Liver (tissue), 9 donors: ENCODE measurements around the gene MYO16. TPM values are rescaled to one million over a fixed set of nuclear protein-coding genes. Genes with fewer than 3 reads are reported as not detected.

Experiments used
- DNase-seq: peaks from one replicate; pipeline ENCODE4 v3.0.0-alpha.2; 2017; ENCODE audit warnings: low spot score
- H3K27ac ChIP-seq, 2 donors: one replicate each; pipeline ENCODE4 v1.7.0; 2013; ENCODE audit warnings: inconsistent platforms in 2 of 2, low read length in 2 of 2, control low read depth in 1 of 2, low read depth in 1 of 2, mild to moderate bottlenecking in 1 of 2
- H3K27me3 ChIP-seq, 4 donors: one replicate each; pipeline versions ENCODE4 v1.6.1 to v1.7.0; 2013; ENCODE audit warnings: low read length in 3 of 4, inconsistent platforms in 1 of 4, mild to moderate bottlenecking in 1 of 4, moderate library complexity in 1 of 4; ENCODE audit not compliant: control insufficient read depth in 4 of 4, insufficient read depth in 4 of 4
- H3K36me3 ChIP-seq, 4 donors: one replicate each; pipeline versions ENCODE4 v1.6.1 to v1.7.0; 2013; ENCODE audit warnings: low read length in 3 of 4, mild to moderate bottlenecking in 3 of 4, low read depth in 1 of 4, moderate library complexity in 1 of 4; ENCODE audit not compliant: control insufficient read depth in 4 of 4, insufficient read depth in 3 of 4
- H3K4me1 ChIP-seq, 4 donors: one replicate each; pipeline versions ENCODE4 v1.6.1 to v1.7.0; 2013; ENCODE audit warnings: low read length in 3 of 4, mild to moderate bottlenecking in 3 of 4, moderate library complexity in 1 of 4; ENCODE audit not compliant: control insufficient read depth in 4 of 4, insufficient read depth in 4 of 4
- H3K4me3 ChIP-seq, 3 donors: one replicate each; pipeline versions ENCODE4 v1.6.1 to v1.7.0; 2013; ENCODE audit warnings: low read length in 3 of 3, control low read depth in 1 of 3, low read depth in 1 of 3, mild to moderate bottlenecking in 1 of 3
- H3K9ac ChIP-seq, 2 donors: one replicate each; pipeline ENCODE4 v1.7.0; 2013; ENCODE audit warnings: low read length in 2 of 2, mild to moderate bottlenecking in 2 of 2, moderate library complexity in 2 of 2, control low read depth in 1 of 2, low read depth in 1 of 2
- H3K9me3 ChIP-seq, 4 donors: one replicate each; pipeline versions ENCODE4 v1.6.1 to v1.7.0; 2013; ENCODE audit warnings: low read length in 3 of 4; ENCODE audit not compliant: control insufficient read depth in 4 of 4
- ATF3 ChIP-seq: IDR thresholded peaks from 2 replicates; pipeline ENCODE4 v1.6.1; 2016; ENCODE audit warnings: antibody characterized with exemption
- CTCF ChIP-seq: fragments of 150-350 bp; IDR thresholded peaks from 2 replicates; pipeline ENCODE4 v1.5.1; 2017; ENCODE audit warnings: improper control_type of control experiment, low read depth, low read length; ENCODE audit not compliant: missing input control
- EGR1 ChIP-seq, 2 donors: IDR thresholded peaks; 2 replicates each; pipeline ENCODE4 v1.6.1; 2016 to 2018; ENCODE audit warnings: antibody characterized with exemption in 2 of 2, low read depth in 2 of 2
- FOXA2 ChIP-seq: IDR thresholded peaks from 2 replicates; pipeline ENCODE4 v1.6.1; 2016; ENCODE audit warnings: antibody characterized with exemption
- HNF4G ChIP-seq: IDR thresholded peaks from 2 replicates; pipeline ENCODE4 v1.6.1; 2016; ENCODE audit warnings: antibody characterized with exemption
- JUND ChIP-seq, 2 donors: IDR thresholded peaks; 2 replicates each; pipeline ENCODE4 v1.6.1; 2016; ENCODE audit warnings: antibody characterized with exemption in 2 of 2
- RAD21 ChIP-seq, 2 donors: IDR thresholded peaks; 2 replicates each; pipeline ENCODE4 v1.6.1; 2016; ENCODE audit warnings: antibody characterized with exemption in 2 of 2, mild to moderate bottlenecking in 2 of 2
- RXRA ChIP-seq, 2 donors: IDR thresholded peaks; 2 replicates each; pipeline ENCODE4 v1.6.1; 2017 to 2018; ENCODE audit warnings: antibody characterized with exemption in 2 of 2, mild to moderate bottlenecking in 1 of 2
- SP1 ChIP-seq: IDR thresholded peaks from 2 replicates; pipeline ENCODE4 v1.6.1; 2018; ENCODE audit warnings: antibody characterized with exemption, mild to moderate bottlenecking
- TAF1 ChIP-seq: conservative IDR thresholded peaks from 2 replicates; pipeline ENCODE4 v1.6.1; 2016; ENCODE audit warnings: antibody characterized with exemption, mild to moderate bottlenecking
- YY1 ChIP-seq: IDR thresholded peaks from 2 replicates; pipeline ENCODE4 v1.6.1; 2016; ENCODE audit warnings: antibody characterized with exemption, mild to moderate bottlenecking
- ZBTB33 ChIP-seq: IDR thresholded peaks from 2 replicates; pipeline ENCODE4 v1.6.1; 2016; ENCODE audit warnings: antibody characterized with exemption
- WGBS: extraction: QIAGEN DNeasy Blood & Tissue Kit; methylation state at CpG from one replicate; pipeline ENCODE4 v1.1.7; 2013; 5-methylcytosine and 5-hydroxymethylcytosine counted together
- polyA plus RNA-seq, 2 donors: library from polyadenylated mRNA; stranded (reverse) in 1 of 2; unstranded in 1 of 2; fragments of 200-250 nt in 1 of 2; fragments of >200 nt in 1 of 2; fragmentation: Nextera tagmentation in 1 of 2; extraction: Ambion mirVana in 1 of 2; gene quantifications; one replicate each; pipeline versions ENCODE4 v1.2.1 to v1.2.3, GENCODE V29; 2013 to 2015
- total RNA-seq, 2 donors: library from RNA; depleted of rRNA; stranded (reverse); fragments of >200 nt; gene quantifications; one replicate each; pipeline ENCODE4 v1.2.3, GENCODE V29; 2014
- TF ChIP-seq, protein P1 (sequence below): IDR thresholded peaks from 2 replicates; pipeline ENCODE4 v1.6.1; 2016; ENCODE audit warnings: antibody characterized with exemption, mild to moderate bottlenecking
- donor health status: healthy.
- donor health status: healthy.
- donor health status: healthy.
- donor health status: healthy.
- donor health status: healthy.

MYO16 gene
- total and polyA plus RNA-seq, 4 donors = 0.37 to 1.1 (median 0.68) TPM

DNA sequence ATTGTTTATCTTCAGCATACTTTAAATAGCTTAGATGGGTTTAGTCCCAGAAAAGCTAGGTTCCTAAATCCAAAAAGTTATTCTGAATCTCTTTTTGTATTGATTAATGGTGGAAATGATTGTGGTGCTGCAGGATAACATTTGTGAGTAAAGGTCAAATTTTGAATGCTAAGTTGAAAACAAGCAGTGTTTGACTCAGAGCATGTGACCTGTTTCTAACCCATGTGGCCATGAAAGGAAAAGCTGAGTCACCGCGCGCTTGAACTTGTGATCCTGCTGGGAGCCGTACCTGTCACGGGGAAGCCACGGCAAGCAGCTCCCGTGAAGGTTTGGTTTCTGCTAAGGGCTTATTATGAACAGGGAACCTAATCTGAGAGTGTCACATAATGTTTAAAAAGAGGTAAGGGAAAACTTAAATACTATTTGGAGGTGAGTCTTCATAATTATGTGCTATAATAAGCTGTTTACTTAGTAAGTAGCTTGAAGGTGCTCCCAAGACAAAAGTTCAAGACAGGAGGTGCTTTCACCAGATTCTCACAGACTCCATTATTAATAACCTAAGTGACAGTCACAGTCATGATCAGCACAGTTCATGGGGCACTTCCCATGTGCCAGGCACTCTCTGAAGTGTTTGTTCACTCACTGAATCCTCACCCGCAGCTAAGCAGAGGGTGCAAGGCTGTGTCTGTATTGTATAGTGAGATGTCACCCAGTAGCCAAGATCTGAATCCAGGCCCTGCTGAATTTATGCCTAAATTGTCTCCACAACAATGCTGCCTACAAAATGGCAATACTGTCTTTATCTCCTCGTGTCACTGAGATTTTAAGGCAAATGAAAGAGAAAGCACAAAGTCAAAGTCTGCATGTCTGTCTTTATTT, 286.5 kb downstream of the MYO16 start (continued):
- TF ChIP-seq, protein P1, sequence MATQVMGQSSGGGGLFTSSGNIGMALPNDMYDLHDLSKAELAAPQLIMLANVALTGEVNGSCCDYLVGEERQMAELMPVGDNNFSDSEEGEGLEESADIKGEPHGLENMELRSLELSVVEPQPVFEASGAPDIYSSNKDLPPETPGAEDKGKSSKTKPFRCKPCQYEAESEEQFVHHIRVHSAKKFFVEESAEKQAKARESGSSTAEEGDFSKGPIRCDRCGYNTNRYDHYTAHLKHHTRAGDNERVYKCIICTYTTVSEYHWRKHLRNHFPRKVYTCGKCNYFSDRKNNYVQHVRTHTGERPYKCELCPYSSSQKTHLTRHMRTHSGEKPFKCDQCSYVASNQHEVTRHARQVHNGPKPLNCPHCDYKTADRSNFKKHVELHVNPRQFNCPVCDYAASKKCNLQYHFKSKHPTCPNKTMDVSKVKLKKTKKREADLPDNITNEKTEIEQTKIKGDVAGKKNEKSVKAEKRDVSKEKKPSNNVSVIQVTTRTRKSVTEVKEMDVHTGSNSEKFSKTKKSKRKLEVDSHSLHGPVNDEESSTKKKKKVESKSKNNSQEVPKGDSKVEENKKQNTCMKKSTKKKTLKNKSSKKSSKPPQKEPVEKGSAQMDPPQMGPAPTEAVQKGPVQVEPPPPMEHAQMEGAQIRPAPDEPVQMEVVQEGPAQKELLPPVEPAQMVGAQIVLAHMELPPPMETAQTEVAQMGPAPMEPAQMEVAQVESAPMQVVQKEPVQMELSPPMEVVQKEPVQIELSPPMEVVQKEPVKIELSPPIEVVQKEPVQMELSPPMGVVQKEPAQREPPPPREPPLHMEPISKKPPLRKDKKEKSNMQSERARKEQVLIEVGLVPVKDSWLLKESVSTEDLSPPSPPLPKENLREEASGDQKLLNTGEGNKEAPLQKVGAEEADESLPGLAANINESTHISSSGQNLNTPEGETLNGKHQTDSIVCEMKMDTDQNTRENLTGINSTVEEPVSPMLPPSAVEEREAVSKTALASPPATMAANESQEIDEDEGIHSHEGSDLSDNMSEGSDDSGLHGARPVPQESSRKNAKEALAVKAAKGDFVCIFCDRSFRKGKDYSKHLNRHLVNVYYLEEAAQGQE = peak; percentile 91
- no peak for TF ChIP-seq CTCF
- peak; percentile 91 for TF ChIP-seq TAF1
- peak; percentile 88 for TF ChIP-seq YY1
- TF ChIP-seq RAD21 (IDR thresholded peaks at IDR 0.05) = no peak
- peak; percentile 75 to 99 for TF ChIP-seq EGR1 (IDR thresholded peaks at IDR 0.05; ENCODE audit: low read depth in 2 of 2)
- peak; percentile 100 for TF ChIP-seq JUND (IDR thresholded peaks at IDR 0.05)
- peak; percentile 35 for TF ChIP-seq HNF4G

GRCh38 chr13:108917581-108917980, 288.2 kb downstream of the MYO16 start:
- peak overlapping the region; percentile 76 to 95 for H3K27ac ChIP-seq
- H3K27me3 ChIP-seq = no peaks in the 10 kb centered on the region
- TF ChIP-seq HNF4G = no peak
- TF ChIP-seq SP1 = no peak
- no peak for TF ChIP-seq YY1
- no peak for TF ChIP-seq TAF1
- TF ChIP-seq FOXA2 = no peak
- no peak for TF ChIP-seq ZBTB33
- TF ChIP-seq, protein P1 = no peak
- TF ChIP-seq ATF3 = no peak
- TF ChIP-seq RXRA (IDR thresholded peaks at IDR 0.05) = no peak
- 57% methylated on average over 3 of the region's 3 CpGs for WGBS
- peaks cover 0 to 28% (median 6%) of the 10 kb centered on the region in 4 donors for H3K4me1 ChIP-seq
- no peaks in the 10 kb centered on the region for H3K9me3 ChIP-seq
- peak overlapping the region in 1 of 2 donors; percentile 37 for H3K9ac ChIP-seq
- H3K36me3 ChIP-seq = no peaks in the 10 kb centered on the region
- no peak overlapping the region for H3K4me3 ChIP-seq
- no peak for DNase-seq
